NCI-H2196 treated with DMSO at 0.1 percent for 48 hours (cell line): Measurements from ENCODE around the gene LCMT2.

Experiments used
- DNase-seq: peaks from one replicate; lab custom pipeline; 2025; ENCODE audit not compliant: unreplicated experiment; lab: John Stamatoyannopoulos, UW

LCMT2 gene

GRCh38 chr15:43276563-43277200 is 53.7 kb downstream of the LCMT2 start:
- DNase-seq = no peak

DNA sequence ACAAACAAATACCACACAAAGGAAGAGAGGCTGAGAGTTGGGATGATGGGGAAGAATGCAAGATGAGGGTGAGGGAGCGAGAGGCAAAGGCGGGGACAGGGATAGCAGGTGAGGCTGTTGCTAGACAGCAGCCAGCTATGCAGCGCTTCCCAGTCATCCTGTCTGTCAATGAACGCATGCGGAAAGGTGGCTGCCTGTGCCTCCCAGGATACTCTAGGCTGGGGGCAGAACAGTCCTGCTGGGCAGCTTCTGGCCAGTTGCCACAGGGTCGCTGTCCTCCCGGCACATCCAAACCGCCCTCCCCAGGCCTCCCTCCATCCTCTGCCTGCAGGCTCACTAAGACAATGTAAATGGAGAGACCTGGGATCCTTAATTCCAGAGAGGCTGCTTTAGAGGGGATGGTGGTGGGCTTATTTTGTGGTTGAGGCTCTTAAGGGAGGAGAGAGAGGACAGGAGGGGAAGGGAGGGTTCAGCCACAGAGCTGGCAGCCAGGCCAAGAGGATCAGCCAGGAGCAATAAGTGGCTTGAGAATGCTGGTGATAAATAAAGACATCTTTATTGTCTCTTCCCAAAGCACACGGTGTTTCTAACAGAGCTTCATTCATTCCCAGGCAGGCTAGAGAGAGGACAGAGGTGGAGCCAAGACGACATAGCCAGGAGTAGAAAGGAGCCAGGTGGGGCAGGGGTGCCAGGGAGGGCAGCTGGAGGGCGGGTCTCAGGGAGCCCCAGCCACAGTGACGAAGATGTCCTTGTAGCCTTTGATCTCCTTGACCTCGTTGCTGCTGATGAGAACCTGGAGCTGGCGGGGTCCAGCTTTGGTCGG is 54.4 kb downstream of the LCMT2 start:
- DNase-seq = no peak

GRCh38 chr15:43274136-43274535 is 56.2 kb downstream of the LCMT2 start:
- DNase-seq = no peak
